Esophagus (tissue), 2 donors: ENCODE results near the gene AXIN2. TPM values are rescaled to one million over a fixed set of nuclear protein-coding genes. Genes with fewer than 3 reads are reported as not detected.
A peak's percentile ranks its signal among the peaks of the same experiment; 100 is the strongest.

ENCODE experiments used
- H3K27ac ChIP-seq, 2 donors: one replicate each; pipeline ENCODE4 v1.5.1; 2013; ENCODE audit warnings: low read depth in 2 of 2, mild to moderate bottlenecking in 2 of 2, inconsistent platforms in 1 of 2, low read length in 1 of 2, moderate library complexity in 1 of 2
- H3K27me3 ChIP-seq, 2 donors: one replicate each; pipeline ENCODE4 v1.6.1; 2013; ENCODE audit warnings: low read length in 2 of 2, control low read depth in 1 of 2, mild to moderate bottlenecking in 1 of 2; ENCODE audit not compliant: insufficient read depth in 2 of 2, control insufficient read depth in 1 of 2
- H3K36me3 ChIP-seq, 2 donors: one replicate each; pipeline ENCODE4 v1.6.1; 2013; ENCODE audit warnings: low read length in 1 of 2; ENCODE audit not compliant: control insufficient read depth in 2 of 2, insufficient read depth in 2 of 2
- H3K4me1 ChIP-seq, 2 donors: one replicate each; pipeline ENCODE4 v1.6.1; 2013; ENCODE audit warnings: low read length in 1 of 2; ENCODE audit not compliant: control insufficient read depth in 2 of 2, insufficient read depth in 2 of 2
- H3K4me3 ChIP-seq, 2 donors: one replicate each; pipeline ENCODE4 v1.5.1; 2013; ENCODE audit warnings: low read length in 2 of 2, mild to moderate bottlenecking in 2 of 2, low read depth in 1 of 2, moderate library complexity in 1 of 2
- H3K9me3 ChIP-seq, 2 donors: one replicate each; pipeline ENCODE4 v1.6.1; 2013; ENCODE audit warnings: mild to moderate bottlenecking in 2 of 2, low read depth in 1 of 2, low read length in 1 of 2, moderate library complexity in 1 of 2; ENCODE audit not compliant: control insufficient read depth in 2 of 2, insufficient read depth in 1 of 2
- WGBS, 2 donors: extraction: QIAGEN DNeasy Blood & Tissue Kit; methylation state at CpG; one replicate each; pipeline ENCODE4 v1.1.7; 2013; 5-methylcytosine and 5-hydroxymethylcytosine counted together
- polyA plus RNA-seq, 2 donors: library from polyadenylated mRNA; stranded (reverse); fragments of 200-250 nt; gene quantifications; one replicate each; pipeline ENCODE4 v1.2.3, GENCODE V29; 2013
- donor health status: healthy with polysubstance abuse.
- donor health status: Bipolar disorder and iron deficiency.

AXIN2 gene
- polyA plus RNA-seq, 2 donors = 1.8 to 2.7 TPM

- 34 to 44% methylated on average over 18 of the region's 18 CpGs for whole genome bisulfite sequencing, 2 donors
- H3K27ac ChIP-seq = peak overlapping the region in 1 of 2 donors; percentile 15
Observed at GRCh38 chr17:65593855-65594845, 32.7 kb upstream of the AXIN2 start.

GRCh38 chr17:65593092-65593854 is 31.8 kb upstream of the AXIN2 start:
- Histone ChIP-seq H3K27ac (no peak overlapping the region), H3K4me1 (peaks cover 3 to 4% of the 10 kb centered on the region in 2 donors), H3K27me3 (no peaks in the 10 kb centered on the region), H3K4me3 (no peak overlapping the region), H3K9me3 (no peaks in the 10 kb centered on the region), H3K36me3 (no peaks in the 10 kb centered on the region)
- WGBS, 2 donors = 73 to 75% methylated on average over 19 of the region's 19 CpGs

More at GRCh38 chr17:65593855-65594845, 32.7 kb upstream of the AXIN2 start:
- no peaks in the 10 kb centered on the region for H3K27me3 ChIP-seq
- no peaks in the 10 kb centered on the region for H3K4me1 ChIP-seq
- no peaks in the 10 kb centered on the region for H3K36me3 ChIP-seq
- no peaks in the 10 kb centered on the region for H3K9me3 ChIP-seq
- no peak overlapping the region for H3K4me3 ChIP-seq

GRCh38 chr17:65592125-65592965 is 30.9 kb upstream of the AXIN2 start:
- WGBS, 2 donors = 88 to 92% methylated on average over 7 of the region's 7 CpGs
- H3K27me3 ChIP-seq = no peaks in the 10 kb centered on the region

GRCh38 chr17:65589321-65589720 is 27.9 kb upstream of the AXIN2 start:
- Histone ChIP-seq H3K4me1 (peaks cover 3 to 4% of the 10 kb centered on the region in 2 donors), H3K4me3 (no peak overlapping the region), H3K27ac (no peak overlapping the region), H3K27me3 (no peaks in the 10 kb centered on the region), H3K9me3 (no peaks in the 10 kb centered on the region), H3K36me3 (no peaks in the 10 kb centered on the region)
- 68 to 78% methylated on average over 5 of the region's 5 CpGs for WGBS, 2 donors

More at GRCh38 chr17:65592125-65592965, 30.9 kb upstream of the AXIN2 start:
- Histone ChIP-seq H3K4me3 (no peak overlapping the region), H3K9me3 (no peaks in the 10 kb centered on the region), H3K36me3 (no peaks in the 10 kb centered on the region), H3K27ac (no peak overlapping the region), H3K4me1 (peaks cover 3 to 4% of the 10 kb centered on the region in 2 donors)

GRCh38 chr17:65588181-65588808 is 26.8 kb upstream of the AXIN2 start:
- no peaks in the 10 kb centered on the region for H3K27me3 ChIP-seq
- 47 to 48% methylated on average over 9 of the region's 9 CpGs for WGBS, 2 donors
- H3K4me3 ChIP-seq = no peak overlapping the region
- no peaks in the 10 kb centered on the region for H3K36me3 ChIP-seq
- no peaks in the 10 kb centered on the region for H3K9me3 ChIP-seq
- no peak overlapping the region for H3K27ac ChIP-seq
- peaks cover 3 to 4% of the 10 kb centered on the region in 2 donors for H3K4me1 ChIP-seq

GRCh38 chr17:65587534-65588180 is 26.2 kb upstream of the AXIN2 start:
- no peak overlapping the region for H3K4me3 ChIP-seq
- no peaks in the 10 kb centered on the region for H3K9me3 ChIP-seq
- 55 to 56% methylated on average over 10 of the region's 10 CpGs for WGBS, 2 donors
- peaks cover 3 to 4% of the 10 kb centered on the region in 2 donors for H3K4me1 ChIP-seq
- H3K27me3 ChIP-seq = no peaks in the 10 kb centered on the region
- H3K27ac ChIP-seq = no peak overlapping the region
- no peaks in the 10 kb centered on the region for H3K36me3 ChIP-seq

GRCh38 chr17:65586899-65587298 is 25.5 kb upstream of the AXIN2 start:
- Histone ChIP-seq H3K4me1 (peaks cover 3 to 4% of the 10 kb centered on the region in 2 donors), H3K9me3 (no peaks in the 10 kb centered on the region), H3K4me3 (no peak overlapping the region), H3K27ac (no peak overlapping the region), H3K36me3 (no peaks in the 10 kb centered on the region), H3K27me3 (no peaks in the 10 kb centered on the region)
- 86 to 87% methylated on average over 9 of the region's 9 CpGs for WGBS, 2 donors

GRCh38 chr17:65584604-65585521 is 23.4 kb upstream of the AXIN2 start:
- no peak overlapping the region for H3K4me3 ChIP-seq
- peaks cover 3 to 4% of the 10 kb centered on the region in 2 donors for H3K4me1 ChIP-seq
- no peaks in the 10 kb centered on the region for H3K27me3 ChIP-seq
- no peaks in the 10 kb centered on the region for H3K9me3 ChIP-seq
- WGBS, 2 donors = 64 to 70% methylated on average over 12 of the region's 12 CpGs
- H3K36me3 ChIP-seq = no peaks in the 10 kb centered on the region
- no peak overlapping the region for H3K27ac ChIP-seq
